GM12891 (cell line): ENCODE data around the gene FRMD3.
"Not testable (repeated sequence)": the region's sequence is repeated elsewhere in the genome, so short reads cannot be mapped to it uniquely, and the experiment has no call there.

Experiments
- DNase-seq: peaks from one replicate; pipeline ENCODE4 v3.0.0; 2011; ENCODE audit warnings: low spot score; ENCODE audit not compliant: insufficient read length
- FAIRE-seq: peaks from 2 replicates; lab custom pipeline; 2011; peaks lifted over from hg19 to GRCh38; lab: Jason Lieb, UNC
- PAX5 ChIP-seq: IDR thresholded peaks from 2 replicates; pipeline ENCODE4 v1.6.1; 2011; ENCODE audit warnings: low read length, moderate library complexity, mild to moderate bottlenecking; ENCODE audit not compliant: insufficient read depth, severe bottlenecking
- POLR2A ChIP-seq: IDR thresholded peaks from 2 replicates; pipeline ENCODE4 v1.6.1; 2011; ENCODE audit warnings: low read depth, low read length, control low read depth
- POLR2AphosphoS5 ChIP-seq: IDR thresholded peaks from 2 replicates; pipeline ENCODE4 v1.6.1; 2011; ENCODE audit warnings: low read depth, low read length, control low read depth
- POU2F2 ChIP-seq: IDR thresholded peaks from 2 replicates; pipeline ENCODE4 v1.6.1; 2011; ENCODE audit warnings: low read depth, mild to moderate bottlenecking, control low read depth, low read length, moderate library complexity
- SPI1 ChIP-seq: IDR thresholded peaks from 2 replicates; pipeline ENCODE4 v1.6.1; 2011; ENCODE audit warnings: low read depth, low read length, control low read depth
- TAF1 ChIP-seq: IDR thresholded peaks from 2 replicates; pipeline ENCODE4 v1.6.1; 2011; ENCODE audit warnings: low read depth, low read length, control low read depth

The FRMD3 gene

DNA sequence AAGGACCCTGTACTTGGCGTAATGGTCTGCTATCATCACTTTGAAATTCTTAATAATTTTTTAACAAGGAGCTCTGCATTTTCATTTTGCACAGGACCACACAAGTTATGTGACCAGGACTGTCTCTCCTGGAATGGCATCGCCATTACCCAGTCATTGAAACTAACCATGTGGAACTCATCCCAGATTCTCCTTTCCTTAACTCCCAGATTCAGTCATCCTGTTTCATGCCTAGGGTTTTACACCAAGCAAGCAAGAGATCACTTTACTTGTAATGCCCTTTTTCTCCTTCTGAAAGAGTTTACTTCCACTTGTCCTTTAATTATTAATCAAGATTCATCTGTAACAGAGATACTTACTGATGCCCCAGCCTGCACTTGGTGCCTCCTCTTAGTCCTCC, 12.0 kb downstream of the FRMD3 start:
- DNase-seq (no peak), FAIRE-seq (no peak)
- no peak for TF ChIP-seq POLR2AphosphoS5

- FAIRE-seq (no peak), DNase-seq (no peak)
- TF ChIP-seq TAF1 = no peak
- no peak for TF ChIP-seq SPI1
- no peak for TF ChIP-seq PAX5
- TF ChIP-seq POLR2AphosphoS5 = no peak
These were observed 14.5 kb downstream of the FRMD3 start for GRCh38 chr9:83523684-83524083.

DNA sequence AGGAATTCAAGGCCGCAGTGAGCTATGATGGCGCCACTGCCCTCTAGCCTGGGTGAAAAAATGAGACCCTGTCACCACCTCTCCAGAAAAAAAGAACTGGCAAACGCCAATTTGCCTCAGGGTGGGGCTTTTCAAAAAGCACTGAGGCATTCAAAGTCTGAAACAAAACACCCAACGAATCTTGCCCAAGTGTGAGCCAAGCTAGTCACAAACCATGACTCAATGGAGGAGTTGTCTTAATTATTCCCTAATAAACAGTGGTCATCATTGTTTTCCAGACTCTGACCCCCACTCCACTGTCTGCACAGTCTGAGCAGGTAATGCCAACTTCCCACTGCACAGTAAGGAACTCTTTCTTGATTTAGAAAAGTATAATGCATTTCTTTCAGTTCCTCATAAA, 16.8 kb downstream of the FRMD3 start:
- TF ChIP-seq PAX5 = no peak
- TF ChIP-seq POU2F2 = no peak
- TF ChIP-seq POLR2AphosphoS5 = no peak
- TF ChIP-seq SPI1 = no peak
- TF ChIP-seq TAF1 = no peak
- TF ChIP-seq POLR2A = no peak
- DNase-seq = no peak
- no peak for FAIRE-seq

DNA sequence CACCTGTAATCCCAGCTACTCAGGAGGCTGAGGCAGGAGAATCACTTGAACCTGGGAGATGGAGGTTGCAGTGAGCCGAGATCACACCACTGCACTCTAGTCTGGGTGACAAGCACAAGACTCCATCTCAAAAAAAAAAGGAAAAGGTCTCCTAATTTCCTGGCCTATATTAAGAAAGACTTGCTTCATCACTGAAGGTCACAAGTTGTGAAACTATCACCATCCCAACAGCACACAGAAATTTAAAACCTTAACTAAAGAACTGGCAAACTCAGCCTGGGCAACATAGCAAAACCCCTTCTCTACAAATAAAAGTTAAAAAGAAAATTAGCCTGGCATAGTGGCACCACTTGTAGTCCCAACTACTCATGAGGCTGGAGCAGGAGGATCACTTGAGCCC, 17.2 kb downstream of the FRMD3 start:
- no peak for TF ChIP-seq PAX5
- no peak for DNase-seq
- FAIRE-seq = no peak

DNA sequence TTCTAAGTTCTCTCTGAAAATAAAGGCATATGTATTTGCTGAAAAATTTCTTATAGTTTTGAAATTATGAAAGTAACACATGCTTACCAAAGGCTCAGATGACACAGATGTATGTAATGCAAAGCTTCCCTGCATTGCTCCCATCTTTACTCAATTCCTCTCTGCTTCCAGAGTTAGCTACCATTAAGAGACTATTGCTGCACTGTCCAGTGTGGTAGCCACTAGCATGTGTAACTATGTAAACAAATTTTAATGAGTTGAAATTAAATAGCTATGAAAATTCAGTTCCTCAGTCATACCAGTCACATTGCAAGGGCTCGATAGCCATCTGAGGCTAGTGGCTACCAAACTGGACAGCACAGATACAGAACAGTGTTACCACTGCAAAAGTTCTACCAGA, 17.9 kb downstream of the FRMD3 start:
- FAIRE-seq (no peak), DNase-seq (no peak)
- TF ChIP-seq POLR2AphosphoS5 (no peak), POU2F2 (no peak), SPI1 (no peak), PAX5 (no peak), POLR2A (no peak), TAF1 (no peak)

DNA sequence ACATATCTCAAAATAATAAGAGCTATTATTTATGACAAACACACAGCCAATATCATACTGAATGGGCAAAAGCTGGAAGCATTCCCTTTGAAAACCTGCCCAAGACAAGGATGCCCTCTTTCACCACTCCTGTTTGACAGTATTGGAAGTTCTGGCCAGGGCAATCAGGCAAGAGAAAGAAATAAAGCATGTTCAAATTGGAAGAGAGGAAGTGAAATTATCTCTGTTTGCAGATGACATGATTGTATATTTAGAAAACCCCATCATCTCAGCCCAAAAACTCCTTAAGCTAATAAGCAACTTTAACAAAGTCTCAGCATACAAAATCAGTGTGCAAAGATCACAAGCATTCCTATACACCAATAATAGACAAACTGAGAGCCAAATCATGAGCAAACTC, 20.2 kb downstream of the FRMD3 start:
- FAIRE-seq, DNase-seq: not testable (repeated sequence)
- TF ChIP-seq SPI1 = peak; percentile 74

GRCh38 chr9:83514767-83515166, 23.4 kb downstream of the FRMD3 start:
- DNase-seq (no peak), FAIRE-seq (no peak)
- TF ChIP-seq PAX5 (no peak), SPI1 (no peak), POLR2AphosphoS5 (no peak)

DNA sequence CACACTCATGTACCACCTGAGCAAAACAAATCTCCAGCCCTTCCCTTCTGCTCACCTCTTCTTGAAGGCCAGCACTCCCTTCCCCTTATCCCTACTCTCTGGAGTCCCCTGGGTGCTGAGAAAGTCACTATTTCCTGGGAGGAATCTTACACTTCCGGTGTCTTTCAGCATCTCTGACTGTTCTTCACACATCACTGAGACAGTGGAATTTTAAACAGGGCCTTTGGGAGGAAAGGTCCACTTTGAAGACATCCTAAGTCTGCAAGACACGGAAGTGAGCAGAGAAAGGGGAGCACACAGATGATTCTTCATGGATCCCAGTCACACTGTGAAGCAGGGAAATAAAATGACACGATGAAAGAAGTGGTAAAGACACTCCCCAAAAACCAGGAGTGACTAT, 25.6 kb downstream of the FRMD3 start:
- DNase-seq (no peak), FAIRE-seq (no peak)
- TF ChIP-seq POLR2A = no peak
- no peak for TF ChIP-seq PAX5
- TF ChIP-seq TAF1 = no peak
- TF ChIP-seq POLR2AphosphoS5 = no peak
- TF ChIP-seq POU2F2 = no peak
- TF ChIP-seq SPI1 = no peak

DNA sequence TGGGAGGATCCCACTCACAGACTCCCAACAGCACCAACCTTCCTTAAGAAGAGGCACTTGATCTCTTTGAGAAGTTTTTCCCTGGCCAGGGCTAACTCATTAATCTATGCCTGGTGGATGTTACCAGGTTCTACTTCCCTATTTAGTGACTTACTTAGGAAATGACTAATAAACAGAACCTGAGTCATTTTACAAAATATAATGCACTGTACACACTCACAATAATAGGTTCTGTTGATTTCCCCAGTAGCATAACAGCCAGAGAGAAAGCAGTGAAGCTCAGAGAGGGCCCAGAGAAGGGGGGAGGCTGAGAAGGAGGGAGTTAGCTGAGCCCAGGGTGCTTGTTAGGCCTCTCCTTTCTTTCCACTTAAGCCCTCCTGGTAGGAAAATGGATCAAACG, 27.1 kb downstream of the FRMD3 start:
- TF ChIP-seq SPI1 = peak; percentile 48
- TF ChIP-seq POU2F2 = no peak
- FAIRE-seq (no peak), DNase-seq (peak; percentile 5)

DNA sequence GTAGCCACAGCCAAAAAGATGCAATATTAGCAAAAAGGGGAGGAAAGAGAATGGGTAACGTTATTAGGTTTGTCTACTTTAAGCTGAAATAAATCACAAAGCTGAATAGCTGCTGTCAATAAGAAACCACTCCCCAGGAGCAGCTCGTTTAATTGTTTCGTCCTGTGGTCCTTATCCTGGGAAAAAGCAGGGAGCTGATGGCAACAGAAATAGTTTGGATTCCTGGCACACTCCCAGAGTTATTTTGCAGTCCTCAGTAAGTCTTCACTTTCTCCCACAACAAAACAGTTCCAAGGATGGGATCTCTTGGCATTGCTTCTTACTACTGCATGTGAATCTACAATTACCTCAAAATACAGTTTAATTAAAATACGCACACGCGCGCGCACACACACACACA, 28.8 kb downstream of the FRMD3 start:
- FAIRE-seq (no peak), DNase-seq (no peak)
- no peak for TF ChIP-seq SPI1
- TF ChIP-seq TAF1 = no peak
- TF ChIP-seq POLR2A = no peak
- TF ChIP-seq POU2F2 = no peak
- no peak for TF ChIP-seq PAX5
- TF ChIP-seq POLR2AphosphoS5 = no peak

DNA sequence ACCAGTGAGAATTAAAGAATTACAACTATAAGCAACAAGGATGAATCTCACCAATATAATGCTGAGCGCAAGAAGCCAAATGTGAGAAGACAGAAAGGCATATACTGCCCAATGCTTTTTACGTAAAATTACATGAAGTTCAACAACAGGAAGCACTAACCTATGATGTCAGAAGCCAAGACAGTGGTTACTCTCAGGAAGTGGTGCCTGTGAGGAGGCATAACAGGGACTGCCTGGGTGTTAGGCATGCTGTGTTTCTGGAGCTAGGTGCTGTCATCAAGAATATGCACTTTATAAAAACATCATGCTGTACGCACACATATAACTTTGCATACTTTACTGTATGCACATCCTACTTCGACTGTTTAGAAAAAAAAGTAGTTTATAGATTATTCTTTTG, 30.1 kb downstream of the FRMD3 start:
- FAIRE-seq (no peak), DNase-seq (no peak)
- no peak for TF ChIP-seq PAX5

- DNase-seq (no peak), FAIRE-seq (no peak)
- TF ChIP-seq POLR2AphosphoS5 = no peak
- TF ChIP-seq POLR2A = no peak
- TF ChIP-seq PAX5 = no peak
- no peak for TF ChIP-seq TAF1
- TF ChIP-seq POU2F2 = no peak
- TF ChIP-seq SPI1 = no peak
These were observed 32.9 kb downstream of the FRMD3 start for GRCh38 chr9:83505282-83505681.
